SH-SY5Y (cell line): Measurements from ENCODE around the gene TMEM127.

Source experiments
- GATA2 ChIP-seq: IDR thresholded peaks from 2 replicates; pipeline ENCODE4 v1.6.1; 2011; ENCODE audit warnings: mild to moderate bottlenecking, low read depth, low read length
- GATA3 ChIP-seq: IDR thresholded peaks from 2 replicates; pipeline ENCODE4 v1.6.1; 2011; ENCODE audit warnings: low read depth, mild to moderate bottlenecking, low read length, moderate library complexity

DNA sequence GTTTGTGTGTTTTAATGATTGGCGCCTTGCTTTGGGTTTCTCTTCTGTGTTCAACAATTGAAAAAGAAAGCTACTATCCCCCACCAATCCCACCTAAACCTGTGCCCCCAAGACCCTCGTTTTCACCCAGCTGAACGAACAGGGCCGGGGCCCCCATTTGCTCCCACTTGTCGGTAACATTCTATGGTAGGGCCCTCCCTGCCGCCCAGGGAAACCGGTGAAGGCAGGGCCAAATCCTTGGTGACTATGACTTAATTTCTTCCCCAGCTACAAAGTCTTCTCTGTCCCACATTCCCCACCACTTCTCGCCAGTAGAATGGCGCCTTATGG, 40.1 kb upstream of the TMEM127 start:
- no peak for TF ChIP-seq GATA2
- TF ChIP-seq GATA3 = no peak
